Erythroblast (primary cell): ENCODE data around the gene ALS2CL.

Experiments
- GATA1 ChIP-seq: IDR thresholded peaks from 2 replicates; pipeline ENCODE4 v1.6.1; 2011; ENCODE audit warnings: low read depth, mild to moderate bottlenecking, control low read depth, low read length, moderate library complexity
- POLR2A ChIP-seq: IDR thresholded peaks from 2 replicates; pipeline ENCODE4 v1.6.1; 2011; ENCODE audit warnings: mild to moderate bottlenecking, low read length

- TF ChIP-seq POLR2A (no peak), GATA1 (no peak)
Observed at GRCh38 chr3:46673151-46674030, 20.1 kb downstream of the ALS2CL start.
